Endothelial cell of umbilical vein (primary cell): Measurements from ENCODE around the gene MLIP. TPM values are rescaled to one million over a fixed set of nuclear protein-coding genes. Genes with fewer than 3 reads are reported as not detected.

Experiments
- BruUV-seq: library from RNA; stranded (reverse); fragments of 400-500 nt; replicated peaks from 2 replicates; lab custom pipeline; 2021; lab: Mats Ljungman, UMichigan
- CTCF ChIA-PET: fragments of 300-600, 350-600 bp; sonication (Branson Sonifier 250); formaldehyde crosslinking; loops from one replicate; lab custom pipeline; 2021; ENCODE audit warnings: antibody characterized with exemption, inconsistent platforms; lab: Charles Lee
- POLR2A ChIA-PET: fragments of 300-600, 350-600 bp; sonication (Branson Sonifier 250); formaldehyde crosslinking; loops from one replicate; lab custom pipeline; 2021; ENCODE audit warnings: antibody characterized with exemption, inconsistent platforms; lab: Charles Lee
- DNase-seq: peaks from one replicate; pipeline ENCODE4 v3.0.0-alpha.2; 2011; ENCODE audit warnings: low read depth, low spot score
- FAIRE-seq: peaks from 2 replicates; lab custom pipeline; 2011; peaks lifted over from hg19 to GRCh38; lab: Jason Lieb, UNC
- H2AFZ ChIP-seq: 2 replicates; pipeline ENCODE4 v1.6.0; 2012; ENCODE audit warnings: low read depth, low read length, control low read depth, inconsistent platforms
- H3K27ac ChIP-seq: 2 replicates; pipeline ENCODE4 v1.5.1; 2011; ENCODE audit warnings: low read depth, mild to moderate bottlenecking, control low read depth, low read length, moderate library complexity; ENCODE audit not compliant: insufficient read depth
- H3K27me3 ChIP-seq, 2 experiments: 2 replicates each; pipeline versions ENCODE4 v1.6.0 to v1.6.1; 2011; ENCODE audit warnings: low read length in 2 of 2, mixed read lengths in 1 of 2; ENCODE audit not compliant: control insufficient read depth in 2 of 2, insufficient read depth in 2 of 2
- H3K36me3 ChIP-seq, 2 experiments: 2 replicates in 1 of 2; 3 replicates in 1 of 2; pipeline ENCODE4 v1.5.1; 2011; ENCODE audit warnings: low read length in 2 of 2, mild to moderate bottlenecking in 1 of 2, moderate library complexity in 1 of 2; ENCODE audit not compliant: control insufficient read depth in 2 of 2, insufficient read depth in 2 of 2; ENCODE audit errors: extremely low read depth in 1 of 2
- H3K4me1 ChIP-seq: 3 replicates; pipeline ENCODE4 v1.5.1; 2011; ENCODE audit warnings: mild to moderate bottlenecking, low read length; ENCODE audit not compliant: control insufficient read depth, insufficient read depth; ENCODE audit errors: extremely low read depth
- H3K4me2 ChIP-seq: 2 replicates; pipeline ENCODE4 v1.6.1; 2011; ENCODE audit warnings: low read length, control low read depth, mixed read lengths; ENCODE audit not compliant: insufficient read depth
- H3K4me3 ChIP-seq, 3 experiments: fragments of 200-600 bp in 1 of 3; sonication (generic), shearing (Covaris generic) in 1 of 3; replicated peaks in 1 of 3; 2 replicates each; pipeline ENCODE4 v1.5.1; 2011 to 2016; ENCODE audit warnings: control low read depth in 3 of 3, low read length in 3 of 3, mild to moderate bottlenecking in 2 of 3, inconsistent platforms in 1 of 3, low read depth in 1 of 3, moderate library complexity in 1 of 3; ENCODE audit not compliant: insufficient read depth in 1 of 3
- H3K79me2 ChIP-seq: 2 replicates; pipeline ENCODE4 v1.6.0; 2012; ENCODE audit warnings: low read length, inconsistent platforms; ENCODE audit not compliant: control insufficient read depth, insufficient read depth
- H3K9ac ChIP-seq: replicated peaks from 2 replicates; pipeline ENCODE3; 2011; ENCODE audit warnings: low read length, control low read depth; ENCODE audit not compliant: insufficient read depth; ENCODE audit errors: extremely low read depth
- H3K9me1 ChIP-seq: replicated peaks from 3 replicates; pipeline ENCODE4 v1.6.0; 2011; ENCODE audit warnings: mild to moderate bottlenecking, low read length; ENCODE audit not compliant: control insufficient read depth, insufficient read depth; ENCODE audit errors: extremely low read depth
- H3K9me3 ChIP-seq: replicated peaks from 2 replicates; pipeline ENCODE4 v1.5.1; 2012; ENCODE audit warnings: low read length, inconsistent platforms; ENCODE audit not compliant: control insufficient read depth, insufficient read depth
- H4K20me1 ChIP-seq: replicated peaks from 2 replicates; pipeline ENCODE3; 2011; ENCODE audit warnings: mild to moderate bottlenecking, low read length; ENCODE audit not compliant: control insufficient read depth, insufficient read depth; ENCODE audit errors: extremely low read depth
- CTCF ChIP-seq, 2 donors: IDR thresholded peaks; 1 replicate in 1 of 2; 2 replicates in 1 of 2; pipeline ENCODE4 v1.5.1; 2011; ENCODE audit warnings: low read length in 2 of 2, mild to moderate bottlenecking in 2 of 2, moderate library complexity in 2 of 2, control low read depth in 1 of 2, inconsistent platforms in 1 of 2, low read depth in 1 of 2; ENCODE audit not compliant: insufficient read depth in 1 of 2; ENCODE audit errors: extremely low read depth in 1 of 2
- EZH2 ChIP-seq: IDR thresholded peaks from 2 replicates; pipeline ENCODE4 v1.6.1; 2012; ENCODE audit warnings: borderline replicate concordance, low read depth, mild to moderate bottlenecking, moderate library complexity, low read length, inconsistent platforms; ENCODE audit not compliant: severe bottlenecking
- FOS ChIP-seq: IDR thresholded peaks from 2 replicates; pipeline ENCODE4 v1.6.1; 2011; ENCODE audit warnings: mild to moderate bottlenecking, low read length, moderate library complexity, borderline replicate concordance; ENCODE audit not compliant: insufficient read depth
- GATA2 ChIP-seq: IDR thresholded peaks from 2 replicates; pipeline ENCODE4 v1.7.0; 2011; ENCODE audit warnings: low read depth, mild to moderate bottlenecking, moderate library complexity, mixed read lengths, low read length; ENCODE audit not compliant: insufficient read length, insufficient read depth
- JUN ChIP-seq: IDR thresholded peaks from 2 replicates; pipeline ENCODE4 v1.6.1; 2011; ENCODE audit warnings: borderline replicate concordance, low read depth; ENCODE audit not compliant: insufficient read length, insufficient read depth
- MAX ChIP-seq: IDR thresholded peaks from 2 replicates; pipeline ENCODE4 v1.6.1; 2011; ENCODE audit not compliant: insufficient read depth, insufficient read length
- MYC ChIP-seq: IDR thresholded peaks from one replicate; pipeline ENCODE4 v1.6.1; 2011; ENCODE audit warnings: mild to moderate bottlenecking, low read depth, low read length
- POLR2A ChIP-seq: IDR thresholded peaks from 2 replicates; pipeline ENCODE4 v1.6.1; 2012; ENCODE audit warnings: low read depth, mild to moderate bottlenecking, control low read depth, low read length
- POLR2AphosphoS5 ChIP-seq: IDR thresholded peaks from 2 replicates; pipeline ENCODE4 v1.6.1; 2012; ENCODE audit warnings: low read depth, mild to moderate bottlenecking, control low read depth, low read length, moderate library complexity; ENCODE audit not compliant: insufficient read depth
- dilution Hi-C: fragments of 300-500 bp; cut with MboI; formaldehyde crosslinking; loops from one replicate; pipeline ENCODE4 v1.15.0; 2019; ENCODE audit warnings: low sequenced_read_pairs; ENCODE audit not compliant: extremely low pct_ligation_motif_present
- intact Hi-C: fragments of 100-400 bp; cut with micrococcal nuclease; formaldehyde crosslinking; loops from one replicate; pipeline ENCODE4 v1.10.0; 2022
- polyA plus RNA-seq, 4 experiments: library from polyadenylated mRNA; depleted of rRNA in 3 of 4; stranded (reverse) in 3 of 4; unstranded in 1 of 4; fragments of >200 nt; gene quantifications; 2 replicates each; pipeline versions ENCODE4 v1.2.1 to v1.2.3, GENCODE V29; 2011 to 2012; ENCODE audit warnings: missing spikeins in 1 of 4
- total RNA-seq: library from RNA; stranded (reverse); gene quantifications from 2 replicates; pipeline ENCODE4 v1.2.3, GENCODE V29; 2021

Gene MLIP
- total and polyA plus RNA-seq, 2 donors (not counting 3 experiments of a cell fraction or from before 2014, with no cell fraction given), result 4.1 to 11.6 TPM

GRCh38 chr6:54243699-54244098 lies 132.5 kb downstream of the MLIP start:
- intact Hi-C loops (loop anchor here (1.0 to 10.0 kb wide), 4 partner anchors 47 to 821 kb away; no protein-coding TSS in a partner anchor), dilution Hi-C loops (no loop called here)
- Histone ChIP-seq H2AFZ (no peak overlapping the region), H3K79me2 (no peaks in the 10 kb centered on the region), H3K9ac (no peak overlapping the region), H3K4me1 (no peaks in the 10 kb centered on the region), H3K36me3 (no peaks in the 10 kb centered on the region), H3K27ac (no peak overlapping the region), H3K9me1 (no peaks in the 10 kb centered on the region), H3K4me2 (no peak overlapping the region), H4K20me1 (no peaks in the 10 kb centered on the region), H3K9me3 (no peaks in the 10 kb centered on the region), H3K4me3 (no peak overlapping the region), H3K27me3 (no peaks in the 10 kb centered on the region)
- CTCF ChIA-PET, result interaction anchor here (0.9 to 3.9 kb wide), 38 partner anchors 8 to 474 kb away, joined by 3 to 66 read pairs (median 4); partner anchors contain the start of gene MLIP
- POLR2A ChIA-PET, result no interaction called here
- TF ChIP-seq FOS (no peak), POLR2AphosphoS5 (no peak), POLR2A (no peak), JUN (no peak), CTCF (IDR thresholded peaks at IDR 0.05; ENCODE audit: extremely low read depth in 1 of 2, insufficient read depth in 1 of 2, low read depth in 1 of 2, low read length in 2 of 2) (no peak), EZH2 (no peak), MAX (no peak), GATA2 (no peak), MYC (no peak)
- no TSS peak for BruUV-seq
- FAIRE-seq (no peak), DNase-seq (no peak)
